ENCODE results near the gene TBC1D14.

TBC1D14 gene

DNA sequence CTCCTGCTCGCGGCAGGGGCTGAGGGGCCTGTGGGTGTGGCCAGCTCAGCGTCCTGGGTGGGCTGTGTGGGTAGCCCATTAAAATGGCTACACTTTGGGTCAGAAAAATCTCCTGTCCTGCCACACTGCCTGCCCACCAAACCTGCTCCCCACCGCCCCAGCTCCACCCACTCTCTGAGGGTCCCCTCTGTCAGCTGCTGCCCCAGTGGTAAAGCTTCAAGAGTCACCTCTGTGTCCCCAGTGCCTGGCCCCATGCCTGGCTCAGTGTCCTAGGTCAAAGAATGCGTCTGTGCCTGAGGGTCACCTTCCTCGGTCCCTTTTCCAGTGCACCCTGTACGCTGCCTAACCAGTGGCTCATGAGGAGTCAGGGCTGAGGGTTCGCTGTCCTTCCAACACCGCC lies 108.7 kb downstream of the TBC1D14 start:
- no peak overlapping the region for H2AFZ ChIP-seq (ENCODE audit: low read length)
- no peak for TF ChIP-seq EZH2phosphoT487 (IDR thresholded peaks at IDR 0.05; ENCODE audit: borderline replicate concordance)
- TF ChIP-seq, protein P1, sequence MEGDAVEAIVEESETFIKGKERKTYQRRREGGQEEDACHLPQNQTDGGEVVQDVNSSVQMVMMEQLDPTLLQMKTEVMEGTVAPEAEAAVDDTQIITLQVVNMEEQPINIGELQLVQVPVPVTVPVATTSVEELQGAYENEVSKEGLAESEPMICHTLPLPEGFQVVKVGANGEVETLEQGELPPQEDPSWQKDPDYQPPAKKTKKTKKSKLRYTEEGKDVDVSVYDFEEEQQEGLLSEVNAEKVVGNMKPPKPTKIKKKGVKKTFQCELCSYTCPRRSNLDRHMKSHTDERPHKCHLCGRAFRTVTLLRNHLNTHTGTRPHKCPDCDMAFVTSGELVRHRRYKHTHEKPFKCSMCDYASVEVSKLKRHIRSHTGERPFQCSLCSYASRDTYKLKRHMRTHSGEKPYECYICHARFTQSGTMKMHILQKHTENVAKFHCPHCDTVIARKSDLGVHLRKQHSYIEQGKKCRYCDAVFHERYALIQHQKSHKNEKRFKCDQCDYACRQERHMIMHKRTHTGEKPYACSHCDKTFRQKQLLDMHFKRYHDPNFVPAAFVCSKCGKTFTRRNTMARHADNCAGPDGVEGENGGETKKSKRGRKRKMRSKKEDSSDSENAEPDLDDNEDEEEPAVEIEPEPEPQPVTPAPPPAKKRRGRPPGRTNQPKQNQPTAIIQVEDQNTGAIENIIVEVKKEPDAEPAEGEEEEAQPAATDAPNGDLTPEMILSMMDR (conservative IDR thresholded peaks at IDR 0.05; ENCODE audit: low read length), result no peak
- H3K4me1 ChIP-seq (ENCODE audit: insufficient read depth, low read length, poor library complexity, severe bottlenecking), result no peaks in the 10 kb centered on the region
- peaks cover 38% of the 10 kb centered on the region; the same call in 1 of the 2 replicates for H3K36me3 ChIP-seq (ENCODE audit: insufficient read depth, low read length)
- H3K9ac ChIP-seq (ENCODE audit: low read depth, low read length, poor library complexity, severe bottlenecking), result no peak overlapping the region
- H3K4me3 ChIP-seq (ENCODE audit: low read length, poor library complexity, severe bottlenecking), result no peak overlapping the region
- no peaks in the 10 kb centered on the region for H3K9me2 ChIP-seq (replicated peaks; ENCODE audit: low read depth, low read length)
- H3K27me3 ChIP-seq (ENCODE audit: insufficient read depth, low read length, poor library complexity, severe bottlenecking), result no peaks in the 10 kb centered on the region
- no peaks in the 10 kb centered on the region for H4K20me1 ChIP-seq (ENCODE audit: insufficient read depth, low read length, poor library complexity, severe bottlenecking)
- H3K4me2 ChIP-seq (ENCODE audit: low read depth, low read length, poor library complexity, severe bottlenecking), result no peak overlapping the region
- H3F3A ChIP-seq (ENCODE audit: low read depth), result no peaks in the 10 kb centered on the region
- no peaks in the 10 kb centered on the region for H3K79me2 ChIP-seq (ENCODE audit: insufficient read depth, low read length)
- H3K9me3 ChIP-seq (ENCODE audit: insufficient read depth, low read depth, low read length), result no peaks in the 10 kb centered on the region

DNA sequence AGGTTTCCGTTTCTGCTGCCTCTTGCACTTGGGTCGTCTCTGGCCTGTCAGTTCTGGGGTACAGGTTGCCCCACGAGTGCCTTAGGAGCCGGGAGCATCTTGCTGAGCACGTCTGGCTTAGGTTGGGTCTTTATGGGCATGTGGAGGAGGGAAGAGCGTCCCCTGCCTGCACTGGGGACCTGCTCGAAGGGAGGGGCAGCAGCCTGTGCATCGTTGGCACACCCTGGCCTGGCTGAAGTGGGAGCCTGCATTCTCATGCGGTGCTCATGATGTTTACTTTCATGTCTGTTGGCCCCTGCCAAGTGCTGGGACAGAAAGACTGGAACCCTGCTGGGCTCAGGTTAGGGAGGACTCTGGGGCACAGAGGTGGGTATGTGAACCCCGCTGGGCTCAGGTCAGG lies 109.7 kb downstream of the TBC1D14 start:
- Histone ChIP-seq H3K4me3 (ENCODE audit: low read length, poor library complexity, severe bottlenecking) (no peak overlapping the region), H3K4me2 (ENCODE audit: low read depth, low read length, poor library complexity, severe bottlenecking) (no peak overlapping the region), H3K36me3 (ENCODE audit: insufficient read depth, low read length) (peaks cover 36% of the 10 kb centered on the region; the same call in 1 of the 2 replicates), H4K20me1 (ENCODE audit: insufficient read depth, low read length, poor library complexity, severe bottlenecking) (no peaks in the 10 kb centered on the region), H3K79me2 (ENCODE audit: insufficient read depth, low read length) (no peaks in the 10 kb centered on the region), H3K9me2 (replicated peaks; ENCODE audit: low read depth, low read length) (no peaks in the 10 kb centered on the region), H3K9me3 (ENCODE audit: insufficient read depth, low read depth, low read length) (no peaks in the 10 kb centered on the region), H3K27me3 (ENCODE audit: insufficient read depth, low read length, poor library complexity, severe bottlenecking) (no peaks in the 10 kb centered on the region), H2AFZ (ENCODE audit: low read length) (no peak overlapping the region), H3F3A (ENCODE audit: low read depth) (no peaks in the 10 kb centered on the region), H3K9ac (ENCODE audit: low read depth, low read length, poor library complexity, severe bottlenecking) (no peak overlapping the region), H3K4me1 (ENCODE audit: insufficient read depth, low read length, poor library complexity, severe bottlenecking) (no peaks in the 10 kb centered on the region)
- TF ChIP-seq, protein P1 (conservative IDR thresholded peaks at IDR 0.05; ENCODE audit: low read length), result no peak
- no peak for TF ChIP-seq EZH2phosphoT487 (IDR thresholded peaks at IDR 0.05; ENCODE audit: borderline replicate concordance)

GRCh38 chr4:7020290-7020689 lies 110.7 kb downstream of the TBC1D14 start:
- no peak overlapping the region for H2AFZ ChIP-seq (ENCODE audit: low read length)
- TF ChIP-seq, protein P1 (conservative IDR thresholded peaks at IDR 0.05; ENCODE audit: low read length), result no peak
- no peak for TF ChIP-seq EZH2phosphoT487 (IDR thresholded peaks at IDR 0.05; ENCODE audit: borderline replicate concordance)
- H3K9me2 ChIP-seq (replicated peaks; ENCODE audit: low read depth, low read length), result no peaks in the 10 kb centered on the region
- no peaks in the 10 kb centered on the region for H4K20me1 ChIP-seq (ENCODE audit: insufficient read depth, low read length, poor library complexity, severe bottlenecking)
- no peaks in the 10 kb centered on the region for H3K9me3 ChIP-seq (ENCODE audit: insufficient read depth, low read depth, low read length)
- H3K9ac ChIP-seq (ENCODE audit: low read depth, low read length, poor library complexity, severe bottlenecking), result no peak overlapping the region
- H3K27me3 ChIP-seq (ENCODE audit: insufficient read depth, low read length, poor library complexity, severe bottlenecking), result no peaks in the 10 kb centered on the region
- H3K4me1 ChIP-seq (ENCODE audit: insufficient read depth, low read length, poor library complexity, severe bottlenecking), result no peaks in the 10 kb centered on the region
- no peak overlapping the region for H3K4me3 ChIP-seq (ENCODE audit: low read length, poor library complexity, severe bottlenecking)
- H3K36me3 ChIP-seq (ENCODE audit: insufficient read depth, low read length), result peaks cover 36% of the 10 kb centered on the region; the same call in 1 of the 2 replicates
- no peaks in the 10 kb centered on the region for H3K79me2 ChIP-seq (ENCODE audit: insufficient read depth, low read length)
- no peak overlapping the region for H3K4me2 ChIP-seq (ENCODE audit: low read depth, low read length, poor library complexity, severe bottlenecking)
- H3F3A ChIP-seq (ENCODE audit: low read depth), result no peaks in the 10 kb centered on the region

All from Loucy (cell line).